Measurements from ENCODE around the gene POLE.

The POLE gene

GRCh38 chr12:132578118-132578517 is 109.0 kb downstream of the POLE start:
- no peak for TF ChIP-seq CEBPB (IDR thresholded peaks at IDR 0.05)
- TF ChIP-seq EGR1 (IDR thresholded peaks at IDR 0.05), result no peak
- TF ChIP-seq, protein P1, sequence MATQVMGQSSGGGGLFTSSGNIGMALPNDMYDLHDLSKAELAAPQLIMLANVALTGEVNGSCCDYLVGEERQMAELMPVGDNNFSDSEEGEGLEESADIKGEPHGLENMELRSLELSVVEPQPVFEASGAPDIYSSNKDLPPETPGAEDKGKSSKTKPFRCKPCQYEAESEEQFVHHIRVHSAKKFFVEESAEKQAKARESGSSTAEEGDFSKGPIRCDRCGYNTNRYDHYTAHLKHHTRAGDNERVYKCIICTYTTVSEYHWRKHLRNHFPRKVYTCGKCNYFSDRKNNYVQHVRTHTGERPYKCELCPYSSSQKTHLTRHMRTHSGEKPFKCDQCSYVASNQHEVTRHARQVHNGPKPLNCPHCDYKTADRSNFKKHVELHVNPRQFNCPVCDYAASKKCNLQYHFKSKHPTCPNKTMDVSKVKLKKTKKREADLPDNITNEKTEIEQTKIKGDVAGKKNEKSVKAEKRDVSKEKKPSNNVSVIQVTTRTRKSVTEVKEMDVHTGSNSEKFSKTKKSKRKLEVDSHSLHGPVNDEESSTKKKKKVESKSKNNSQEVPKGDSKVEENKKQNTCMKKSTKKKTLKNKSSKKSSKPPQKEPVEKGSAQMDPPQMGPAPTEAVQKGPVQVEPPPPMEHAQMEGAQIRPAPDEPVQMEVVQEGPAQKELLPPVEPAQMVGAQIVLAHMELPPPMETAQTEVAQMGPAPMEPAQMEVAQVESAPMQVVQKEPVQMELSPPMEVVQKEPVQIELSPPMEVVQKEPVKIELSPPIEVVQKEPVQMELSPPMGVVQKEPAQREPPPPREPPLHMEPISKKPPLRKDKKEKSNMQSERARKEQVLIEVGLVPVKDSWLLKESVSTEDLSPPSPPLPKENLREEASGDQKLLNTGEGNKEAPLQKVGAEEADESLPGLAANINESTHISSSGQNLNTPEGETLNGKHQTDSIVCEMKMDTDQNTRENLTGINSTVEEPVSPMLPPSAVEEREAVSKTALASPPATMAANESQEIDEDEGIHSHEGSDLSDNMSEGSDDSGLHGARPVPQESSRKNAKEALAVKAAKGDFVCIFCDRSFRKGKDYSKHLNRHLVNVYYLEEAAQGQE (IDR thresholded peaks at IDR 0.05; ENCODE audit: low read depth), result no peak
- TF ChIP-seq FOXM1 (IDR thresholded peaks at IDR 0.05; ENCODE audit: borderline replicate concordance, low read depth), result no peak
- no peak for TF ChIP-seq TAF1 (IDR thresholded peaks at IDR 0.05; ENCODE audit: low read depth)
- TF ChIP-seq EP300 (IDR thresholded peaks at IDR 0.05; ENCODE audit: borderline replicate concordance), result no peak
- TF ChIP-seq RAD21 (IDR thresholded peaks at IDR 0.05; ENCODE audit: low read depth), result no peak
- TF ChIP-seq TCF12 (IDR thresholded peaks at IDR 0.05; ENCODE audit: low read depth), result no peak
- TF ChIP-seq USF1 (IDR thresholded peaks at IDR 0.05), result no peak
- TF ChIP-seq MAX (IDR thresholded peaks at IDR 0.05), result no peak
- no peak for TF ChIP-seq TEAD4 (IDR thresholded peaks at IDR 0.05)
- no peak for TF ChIP-seq CREB1 (IDR thresholded peaks at IDR 0.05; ENCODE audit: low read depth)
- no peak for TF ChIP-seq YY1 (IDR thresholded peaks at IDR 0.05; ENCODE audit: low read depth)
- no peak for TF ChIP-seq ZBTB7A (IDR thresholded peaks at IDR 0.05; ENCODE audit: low read depth)
- no peak for TF ChIP-seq NFIC (IDR thresholded peaks at IDR 0.05)

DNA sequence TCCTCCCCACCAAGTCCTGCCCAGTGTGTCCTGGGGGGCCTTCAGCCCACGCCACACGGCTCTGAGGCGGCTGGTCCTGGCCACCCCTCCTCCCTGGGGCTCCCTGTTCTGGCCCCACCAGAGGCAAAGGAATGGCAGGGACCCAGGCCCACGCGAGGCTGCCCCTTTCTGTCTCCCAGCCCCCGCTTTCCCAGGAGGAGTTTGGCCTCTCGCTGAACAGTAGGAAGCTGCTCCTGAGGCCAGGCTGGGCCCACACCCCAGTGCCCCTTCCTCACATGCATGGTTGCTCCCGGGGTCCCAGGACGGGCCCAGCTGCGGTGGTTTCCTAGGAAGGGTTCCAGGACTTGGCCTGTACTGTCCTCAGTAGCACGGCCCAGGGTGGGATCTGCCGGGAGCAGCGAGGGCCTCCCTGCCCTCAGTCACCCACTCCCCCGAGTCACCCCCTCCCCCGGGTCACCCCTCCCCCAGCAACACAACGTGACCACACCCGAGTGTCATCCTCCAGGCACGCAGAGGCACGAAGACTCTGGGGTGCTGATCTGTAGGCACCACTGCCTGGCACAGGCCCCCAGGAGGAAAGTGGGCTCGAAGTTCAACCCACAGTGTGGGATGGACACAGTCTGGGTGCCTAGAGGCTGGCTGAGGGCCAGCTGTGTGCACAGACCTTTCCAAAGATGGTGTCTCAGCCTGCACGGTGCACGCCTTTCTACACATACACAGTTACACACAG is 109.8 kb downstream of the POLE start:
- no peak for TF ChIP-seq TAF1 (IDR thresholded peaks at IDR 0.05; ENCODE audit: low read depth)
- no peak for TF ChIP-seq ZBTB7A (IDR thresholded peaks at IDR 0.05; ENCODE audit: low read depth)
- TF ChIP-seq USF1 (IDR thresholded peaks at IDR 0.05), result no peak
- no peak for TF ChIP-seq MAX (IDR thresholded peaks at IDR 0.05)

DNA sequence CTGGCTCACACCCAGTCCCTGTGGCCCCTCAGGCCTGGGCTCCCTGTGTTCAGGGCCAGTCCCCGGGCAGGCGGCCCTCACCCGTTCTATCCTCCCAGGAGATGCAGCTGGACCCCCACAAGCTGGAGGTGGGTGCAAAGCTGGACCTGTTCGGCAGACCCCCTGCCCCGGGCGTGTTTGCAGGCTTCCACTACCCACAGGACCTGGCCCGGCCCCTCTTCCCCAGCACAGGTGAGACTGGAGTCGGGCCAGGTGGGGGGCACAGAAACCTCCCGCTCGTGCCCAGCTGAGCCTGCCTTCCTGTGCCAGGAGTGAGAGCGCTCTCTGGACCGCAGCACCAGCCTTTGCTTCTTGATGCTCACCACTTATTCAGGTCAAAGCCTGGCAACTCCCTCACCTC is 110.4 kb downstream of the POLE start:
- TF ChIP-seq CREB1 (IDR thresholded peaks at IDR 0.05; ENCODE audit: low read depth) (no peak), TAF1 (IDR thresholded peaks at IDR 0.05; ENCODE audit: low read depth) (no peak), YY1 (IDR thresholded peaks at IDR 0.05; ENCODE audit: low read depth) (no peak), ZBTB7A (IDR thresholded peaks at IDR 0.05; ENCODE audit: low read depth) (no peak), NFIC (IDR thresholded peaks at IDR 0.05) (no peak), MAX (IDR thresholded peaks at IDR 0.05) (no peak), TCF12 (IDR thresholded peaks at IDR 0.05; ENCODE audit: low read depth) (no peak), RAD21 (IDR thresholded peaks at IDR 0.05; ENCODE audit: low read depth) (no peak), TEAD4 (IDR thresholded peaks at IDR 0.05) (no peak)
- TF ChIP-seq, protein P1 (IDR thresholded peaks at IDR 0.05; ENCODE audit: low read depth), result no peak

DNA sequence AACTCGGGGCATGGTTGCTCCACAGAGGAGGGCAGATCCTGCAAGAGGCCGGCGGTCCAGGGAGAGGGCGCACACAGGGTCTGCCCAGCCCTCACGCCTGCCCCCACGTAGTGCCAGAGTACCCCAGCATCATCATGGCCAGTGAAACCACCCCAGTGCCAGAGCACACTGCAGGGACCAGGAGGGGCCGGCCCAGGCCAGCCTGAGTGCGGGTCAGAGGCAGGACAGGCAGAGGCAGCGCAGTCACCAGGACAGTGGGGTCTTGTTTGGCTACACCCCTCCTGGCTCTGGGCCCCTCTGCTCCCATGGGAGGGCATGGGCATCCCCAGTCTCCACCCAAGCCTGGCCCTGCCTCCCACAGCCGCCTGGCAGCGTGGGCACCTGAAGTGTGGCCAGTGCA is 111.5 kb downstream of the POLE start:
- TF ChIP-seq CEBPB (IDR thresholded peaks at IDR 0.05), result no peak
- no peak for TF ChIP-seq EGR1 (IDR thresholded peaks at IDR 0.05)
- TF ChIP-seq TCF12 (IDR thresholded peaks at IDR 0.05; ENCODE audit: low read depth), result no peak
- TF ChIP-seq ZBTB7A (IDR thresholded peaks at IDR 0.05; ENCODE audit: low read depth), result no peak
- TF ChIP-seq NFIC (IDR thresholded peaks at IDR 0.05), result no peak
- TF ChIP-seq TAF1 (IDR thresholded peaks at IDR 0.05; ENCODE audit: low read depth), result no peak
- no peak for TF ChIP-seq MAX (IDR thresholded peaks at IDR 0.05)
- no peak for TF ChIP-seq TEAD4 (IDR thresholded peaks at IDR 0.05)

DNA sequence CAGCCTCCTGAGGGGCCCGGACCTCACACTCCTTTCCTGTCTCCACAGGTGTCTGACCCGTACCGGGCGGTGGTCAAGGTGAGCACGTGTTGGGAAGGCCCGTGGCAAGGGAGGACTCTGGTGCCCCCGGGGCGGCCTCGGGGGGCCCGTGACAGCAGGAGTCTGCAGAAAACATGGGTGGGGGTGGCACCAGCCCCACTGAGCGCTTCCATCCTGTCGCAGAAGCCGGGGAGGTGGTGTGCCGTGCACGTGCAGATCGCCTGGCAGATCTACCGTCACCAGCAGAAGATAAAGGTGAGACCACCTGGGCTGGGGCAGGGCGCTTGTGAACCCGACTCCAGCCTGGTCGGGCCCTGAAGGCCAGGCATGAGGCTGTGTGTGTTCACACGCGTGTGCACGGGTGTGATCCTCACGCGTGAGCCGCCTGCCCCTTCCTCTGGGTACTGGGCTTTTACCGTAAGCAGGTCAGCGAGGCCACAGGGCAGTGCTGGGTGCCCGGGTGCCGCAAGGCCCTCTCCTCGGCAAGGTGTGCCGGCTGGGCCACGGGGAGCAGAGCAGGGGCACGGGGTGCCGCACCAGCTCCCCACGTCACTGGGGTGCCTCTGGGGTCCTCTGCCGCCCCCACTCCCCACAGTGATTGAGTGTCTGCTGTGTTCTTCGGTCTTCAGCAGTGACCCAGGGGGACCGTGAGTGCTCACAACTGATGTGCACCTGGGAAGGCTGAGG is 112.7 kb downstream of the POLE start:
- no peak for TF ChIP-seq EGR1 (IDR thresholded peaks at IDR 0.05)
- no peak for TF ChIP-seq YY1 (IDR thresholded peaks at IDR 0.05; ENCODE audit: low read depth)
- TF ChIP-seq TAF1 (IDR thresholded peaks at IDR 0.05; ENCODE audit: low read depth), result no peak
- no peak for TF ChIP-seq FOXM1 (IDR thresholded peaks at IDR 0.05; ENCODE audit: borderline replicate concordance, low read depth)
- TF ChIP-seq EP300 (IDR thresholded peaks at IDR 0.05; ENCODE audit: borderline replicate concordance), result no peak
- TF ChIP-seq TEAD4 (IDR thresholded peaks at IDR 0.05), result no peak
- TF ChIP-seq RAD21 (IDR thresholded peaks at IDR 0.05; ENCODE audit: low read depth), result no peak
- TF ChIP-seq CREB1 (IDR thresholded peaks at IDR 0.05; ENCODE audit: low read depth), result no peak
- TF ChIP-seq CEBPB (IDR thresholded peaks at IDR 0.05), result no peak
- TF ChIP-seq MAX (IDR thresholded peaks at IDR 0.05), result no peak

All from Ishikawa (cell line).